Cardiac muscle cell (in vitro differentiated cells and primary cell): ENCODE data around the gene SUN5. TPM values are rescaled to one million over a fixed set of nuclear protein-coding genes. Genes with fewer than 3 reads are reported as not detected.
"Not testable (repeated sequence)": the region's sequence is repeated elsewhere in the genome, so short reads cannot be mapped to it uniquely, and the experiment has no call there.

Source experiments
- DNase-seq, 2 donors: peaks; one replicate each; pipeline versions ENCODE4 v3.0.0 to v3.0.0-alpha.2; 2010 to 2017; ENCODE audit warnings: low read depth in 1 of 2, low spot score in 1 of 2
- H3K27ac ChIP-seq: fragments of 200-600 bp; sonication (generic); 2 replicates; pipeline ENCODE4 v1.5.1; 2016
- H3K27me3 ChIP-seq: fragments of 200-600 bp; sonication (generic); 2 replicates; pipeline ENCODE4 v1.6.0; 2016; ENCODE audit warnings: control low read depth
- H3K36me3 ChIP-seq: fragments of 200-600 bp; sonication (generic); 2 replicates; pipeline ENCODE4 v1.5.1; 2016; ENCODE audit warnings: control low read depth
- H3K4me1 ChIP-seq: fragments of 200-600 bp; sonication (generic); 2 replicates; pipeline ENCODE4 v1.8.1; 2017; ENCODE audit warnings: low read depth, mild to moderate bottlenecking, mixed run types
- H3K4me3 ChIP-seq: fragments of 200-600 bp; sonication (generic); 2 replicates; pipeline ENCODE4 v1.5.1; 2016; ENCODE audit warnings: mild to moderate bottlenecking
- H3K9me3 ChIP-seq: fragments of 200-600 bp; sonication (generic); 2 replicates; pipeline ENCODE4 v1.5.1; 2017; ENCODE audit warnings: low read depth, mild to moderate bottlenecking, control low read depth
- CTCF ChIP-seq: IDR thresholded peaks from 2 replicates; pipeline ENCODE4 v1.5.1; 2012; ENCODE audit warnings: low read depth, mild to moderate bottlenecking, low read length
- polyA plus RNA-seq: library from polyadenylated mRNA; unstranded; fragments of >200 nt; fragmentation: Nextera tagmentation; extraction: Ambion mirVana; gene quantifications from 2 replicates; pipeline ENCODE4 v1.2.1, GENCODE V29; 2016
- total RNA-seq: library from RNA; depleted of rRNA; stranded (reverse); fragments of >200 nt; gene quantifications from 2 replicates; pipeline ENCODE4 v1.2.3, GENCODE V29; 2016

SUN5 gene
- total and polyA plus RNA-seq, 2 experiments from 2014 or later = not detected

- DNase-seq = no peak
- no peak for TF ChIP-seq CTCF
- H3K27me3 ChIP-seq = no peaks in the 10 kb centered on the region
Measured at GRCh38 chr20:32976746-32977145, 27.5 kb downstream of the SUN5 start.

GRCh38 chr20:32975698-32976674 is 28.2 kb downstream of the SUN5 start:
- Histone ChIP-seq H3K27ac (no peak overlapping the region), H3K36me3 (no peaks in the 10 kb centered on the region), H3K27me3 (no peaks in the 10 kb centered on the region), H3K4me1 (peaks cover 16% of the 10 kb centered on the region), H3K4me3 (no peak overlapping the region), H3K9me3 (no peaks in the 10 kb centered on the region)
- DNase-seq = no peak
- no peak for TF ChIP-seq CTCF

More at GRCh38 chr20:32976746-32977145, 27.5 kb downstream of the SUN5 start:
- H3K9me3 ChIP-seq = no peaks in the 10 kb centered on the region
- no peaks in the 10 kb centered on the region for H3K36me3 ChIP-seq
- H3K4me1 ChIP-seq = peaks cover 9% of the 10 kb centered on the region
- H3K4me3 ChIP-seq = no peak overlapping the region
- no peak overlapping the region for H3K27ac ChIP-seq

GRCh38 chr20:32975121-32975520 is 29.1 kb downstream of the SUN5 start:
- not testable (repeated sequence) for DNase-seq, H3K4me3 ChIP-seq, H3K9me3 ChIP-seq, H3K27ac ChIP-seq, H3K36me3 ChIP-seq, H3K27me3 ChIP-seq
- H3K4me1 ChIP-seq = peaks cover 16% of the 10 kb centered on the region

- H3K4me1 ChIP-seq = peaks cover 16% of the 10 kb centered on the region
- not testable (repeated sequence) for H3K27me3 ChIP-seq, H3K36me3 ChIP-seq, DNase-seq, H3K4me3 ChIP-seq, H3K27ac ChIP-seq, H3K9me3 ChIP-seq
Measured at GRCh38 chr20:32974204-32975064, 29.8 kb downstream of the SUN5 start.

- no peak for DNase-seq
Measured at GRCh38 chr20:32973077-32973717, 31.0 kb downstream of the SUN5 start.

More at GRCh38 chr20:32973077-32973717, 31.0 kb downstream of the SUN5 start:
- no peak for TF ChIP-seq CTCF
- Histone ChIP-seq H3K4me3 (no peak overlapping the region), H3K36me3 (no peaks in the 10 kb centered on the region), H3K4me1 (peaks cover 16% of the 10 kb centered on the region), H3K27ac (peak overlapping the region; percentile 96), H3K9me3 (no peaks in the 10 kb centered on the region), H3K27me3 (no peaks in the 10 kb centered on the region)
